PC-9 (cell line): Measurements from ENCODE around the gene UBAC1. TPM values are rescaled to one million over a fixed set of nuclear protein-coding genes. Genes with fewer than 3 reads are reported as not detected.

Experiments
- BruUV-seq: library from RNA; stranded (reverse); fragments of 400-500 nt; replicated peaks from 2 replicates; lab custom pipeline; 2021; lab: Mats Ljungman, UMichigan
- CTCF ChIA-PET: fragments of 300-600 bp; sonication (Branson Sonifier 250); formaldehyde crosslinking; loops from one replicate; lab custom pipeline; 2022; ENCODE audit warnings: antibody characterized with exemption; lab: Charles Lee
- POLR2A ChIA-PET: fragments of 300-600 bp; sonication (Branson Sonifier 250); formaldehyde crosslinking; loops from one replicate; lab custom pipeline; 2022; ENCODE audit warnings: antibody characterized with exemption; ENCODE audit not compliant: unreplicated experiment; lab: Charles Lee
- DNase-seq, 2 experiments: peaks; one replicate each; pipeline versions ENCODE4 v3.0.0 to v3.0.0-alpha.2; 2015 to 2022; ENCODE audit warnings: mixed read lengths in 1 of 2
- H2AFZ ChIP-seq: fragments of 200-600 bp; sonication (generic); 2 replicates; pipeline ENCODE4 v1.8.1; 2017; ENCODE audit warnings: antibody characterized with exemption
- H3F3A ChIP-seq: fragments of 200-600 bp; sonication (generic); 2 replicates; pipeline ENCODE4 v1.8.1; 2017; ENCODE audit warnings: antibody characterized with exemption, mild to moderate bottlenecking, low read depth; ENCODE audit not compliant: insufficient read depth
- H3K27ac ChIP-seq: fragments of 200-600 bp; sonication (generic); 2 replicates; pipeline ENCODE4 v1.6.1; 2016; ENCODE audit warnings: mixed run types
- H3K27me3 ChIP-seq: fragments of 200-600 bp; sonication (generic); 2 replicates; pipeline ENCODE4 v1.6.1; 2016; ENCODE audit warnings: low read depth, mixed run types; ENCODE audit not compliant: insufficient read depth
- H3K36me3 ChIP-seq: fragments of 200-600 bp; sonication (generic); 2 replicates; pipeline ENCODE4 v1.6.1; 2016; ENCODE audit warnings: low read depth, mixed run types
- H3K4me1 ChIP-seq: fragments of 200-600 bp; sonication (generic); replicated peaks from 2 replicates; pipeline ENCODE4 v1.6.1; 2016; ENCODE audit warnings: mixed run types; ENCODE audit not compliant: insufficient read depth
- H3K4me2 ChIP-seq: fragments of 200-600 bp; sonication (generic); 2 replicates; pipeline ENCODE4 v1.6.1; 2017; ENCODE audit warnings: mixed run types
- H3K4me3 ChIP-seq: fragments of 200-600 bp; sonication (generic); 2 replicates; pipeline ENCODE4 v1.6.1; 2016; ENCODE audit warnings: mixed run types
- H3K79me2 ChIP-seq: fragments of 200-600 bp; sonication (generic); 2 replicates; pipeline ENCODE4 v1.6.1; 2017; ENCODE audit warnings: low read depth, mixed run types
- H3K9me2 ChIP-seq: fragments of 200-600 bp; sonication (generic); 2 replicates; pipeline ENCODE4 v1.8.1; 2017; ENCODE audit warnings: mild to moderate bottlenecking; ENCODE audit not compliant: insufficient read depth
- H3K9me3 ChIP-seq: fragments of 200-600 bp; sonication (generic); 2 replicates; pipeline ENCODE4 v1.8.1; 2016; ENCODE audit warnings: low read depth; ENCODE audit not compliant: insufficient read depth
- H4K20me1 ChIP-seq: fragments of 200-600 bp; sonication (generic); 2 replicates; pipeline ENCODE4 v1.8.1; 2017; ENCODE audit not compliant: insufficient read depth
- CTCF ChIP-seq: fragments of 200-600 bp; sonication (generic); conservative IDR thresholded peaks from 2 replicates; pipeline ENCODE4 v1.6.1; 2017; ENCODE audit warnings: mixed run types, antibody characterized with exemption, mild to moderate bottlenecking, moderate library complexity
- EZH2 ChIP-seq: fragments of 200-600 bp; sonication (generic); IDR thresholded peaks from 2 replicates; pipeline ENCODE4 v1.8.0; 2017; ENCODE audit warnings: antibody characterized with exemption, low read depth
- intact Hi-C: fragments of 100-400 bp; cut with micrococcal nuclease; formaldehyde crosslinking; loops from one replicate; pipeline ENCODE4 v1.10.0; 2022; ENCODE audit not compliant: unreplicated experiment
- total RNA-seq: library from RNA; stranded (reverse); gene quantifications from 2 replicates; pipeline ENCODE4 v1.2.3, GENCODE V29; 2021

The UBAC1 gene
- total RNA-seq, 1 experiment from 2014 or later: 27.6 TPM

GRCh38 chr9:135956802-135957174 lies 4.4 kb downstream of the UBAC1 start:
- H3K9me3 ChIP-seq: no peaks in the 10 kb centered on the region
- ChIA-PET CTCF (no interaction called here), POLR2A (no interaction called here)
- H3K4me3 ChIP-seq: no peak overlapping the region
- no peaks in the 10 kb centered on the region for H3K79me2 ChIP-seq
- TF ChIP-seq EZH2 (no peak), CTCF (no peak)
- no peaks in the 10 kb centered on the region for H4K20me1 ChIP-seq
- no peaks in the 10 kb centered on the region for H3K36me3 ChIP-seq
- H2AFZ ChIP-seq: no peak overlapping the region
- no TSS peak for BruUV-seq
- no peaks in the 10 kb centered on the region for H3K9me2 ChIP-seq
- no peak for DNase-seq
- no peaks in the 10 kb centered on the region for H3K27me3 ChIP-seq
- intact Hi-C loops: no loop called here
- no peaks in the 10 kb centered on the region for H3F3A ChIP-seq
- H3K4me1 ChIP-seq: no peaks in the 10 kb centered on the region
- no peak overlapping the region for H3K4me2 ChIP-seq
- no peak overlapping the region for H3K27ac ChIP-seq

GRCh38 chr9:135955934-135956801 lies 5.0 kb downstream of the UBAC1 start:
- ChIA-PET POLR2A (no interaction called here), CTCF (no interaction called here)
- H3F3A ChIP-seq: no peaks in the 10 kb centered on the region
- no peak overlapping the region for H3K4me2 ChIP-seq
- H3K27ac ChIP-seq: no peak overlapping the region
- no peak for TF ChIP-seq CTCF
- TF ChIP-seq EZH2: no peak
- no peaks in the 10 kb centered on the region for H3K27me3 ChIP-seq
- H3K4me1 ChIP-seq: no peaks in the 10 kb centered on the region
- no peaks in the 10 kb centered on the region for H3K9me3 ChIP-seq
- no peaks in the 10 kb centered on the region for H3K9me2 ChIP-seq
- intact Hi-C loops: no loop called here
- H4K20me1 ChIP-seq: no peaks in the 10 kb centered on the region
- no TSS peak for BruUV-seq
- no peak overlapping the region for H2AFZ ChIP-seq
- H3K36me3 ChIP-seq: no peaks in the 10 kb centered on the region
- no peaks in the 10 kb centered on the region for H3K79me2 ChIP-seq
- DNase-seq: no peak
- no peak overlapping the region for H3K4me3 ChIP-seq

- H3K4me3 ChIP-seq: no peak overlapping the region
- no peak overlapping the region for H3K4me2 ChIP-seq
- DNase-seq: no peak
- H4K20me1 ChIP-seq: no peaks in the 10 kb centered on the region
- H3K4me1 ChIP-seq: no peaks in the 10 kb centered on the region
- no peaks in the 10 kb centered on the region for H3K36me3 ChIP-seq
- no peaks in the 10 kb centered on the region for H3K9me3 ChIP-seq
- no TSS peak for BruUV-seq
- H2AFZ ChIP-seq: no peak overlapping the region
- ChIA-PET CTCF (no interaction called here), POLR2A (no interaction called here)
- TF ChIP-seq CTCF: no peak
- no peak for TF ChIP-seq EZH2
- H3K79me2 ChIP-seq: no peaks in the 10 kb centered on the region
- no peak overlapping the region for H3K27ac ChIP-seq
- no peaks in the 10 kb centered on the region for H3F3A ChIP-seq
- no peaks in the 10 kb centered on the region for H3K27me3 ChIP-seq
- no peaks in the 10 kb centered on the region for H3K9me2 ChIP-seq
- intact Hi-C loops: no loop called here
Measured at GRCh38 chr9:135952664-135953206, 8.4 kb downstream of the UBAC1 start.
